NCI-H2196 (cell line): ENCODE results near the gene LRRFIP1.

Experiments used
- DNase-seq: peaks from one replicate; lab custom pipeline; 2025; ENCODE audit not compliant: unreplicated experiment; lab: John Stamatoyannopoulos, UW

LRRFIP1 gene

DNA sequence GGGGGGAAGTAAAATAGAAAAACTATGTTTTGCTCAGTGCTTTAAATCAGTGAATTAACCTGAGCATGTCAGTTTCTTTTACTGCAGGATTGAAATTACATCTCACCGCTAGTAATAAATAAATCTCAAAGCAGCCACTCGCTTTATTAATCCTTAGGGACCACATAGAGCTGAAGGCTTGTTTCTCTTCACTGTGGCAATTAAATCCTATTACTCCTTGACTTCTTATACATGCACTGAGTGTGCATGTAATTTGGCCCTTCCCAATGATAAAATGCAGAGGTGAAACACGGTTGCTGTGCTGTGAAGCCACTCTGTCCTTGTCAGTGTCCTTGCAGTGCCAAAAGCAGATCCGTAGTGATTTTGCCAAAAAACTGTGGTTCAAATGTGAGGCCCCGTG lies 94.1 kb downstream of the LRRFIP1 start:
- DNase-seq: no peak

- DNase-seq: no peak
Measured at GRCh38 chr2:237722616-237723015, 95.2 kb downstream of the LRRFIP1 start.

- DNase-seq: no peak
Measured at GRCh38 chr2:237723023-237723422, 95.6 kb downstream of the LRRFIP1 start.

GRCh38 chr2:237723602-237724001 lies 96.2 kb downstream of the LRRFIP1 start:
- DNase-seq: no peak

DNA sequence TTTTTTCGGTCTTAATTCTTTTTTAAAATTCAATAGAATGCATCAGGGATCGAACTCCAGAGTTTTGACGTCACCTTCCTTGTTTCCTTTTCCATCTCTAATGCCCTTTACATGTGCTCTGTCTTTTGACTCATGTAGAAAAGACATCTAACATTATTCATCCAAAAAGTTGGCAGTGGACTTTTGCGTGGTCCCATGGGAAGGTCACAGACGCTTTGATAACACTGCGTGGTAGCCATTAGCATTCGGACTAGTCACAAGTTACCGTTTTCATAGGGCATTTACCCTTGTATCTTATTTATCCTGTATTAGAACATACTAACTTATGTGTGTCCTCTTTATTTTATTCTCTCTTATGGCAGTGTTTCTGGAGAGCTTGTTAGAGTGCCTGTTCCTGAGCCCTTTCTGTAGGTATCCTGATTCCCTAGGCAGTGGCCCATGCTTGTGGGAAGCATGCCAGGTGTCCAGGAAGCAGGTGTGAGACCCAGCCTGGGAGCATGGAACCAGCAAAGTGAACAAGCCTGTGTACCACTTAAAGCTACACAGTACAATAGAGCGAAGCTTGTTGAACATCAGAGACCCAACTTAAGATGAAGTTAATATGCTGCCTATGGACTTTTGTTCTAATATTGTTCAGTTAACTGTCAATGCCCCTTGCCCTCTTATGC lies 97.6 kb downstream of the LRRFIP1 start:
- peak; percentile 55 for DNase-seq

- no peak for DNase-seq
Measured at GRCh38 chr2:237725661-237726060, 98.3 kb downstream of the LRRFIP1 start.

- DNase-seq: peak; percentile 93
Measured at GRCh38 chr2:237726401-237726830, 99.0 kb downstream of the LRRFIP1 start.

DNA sequence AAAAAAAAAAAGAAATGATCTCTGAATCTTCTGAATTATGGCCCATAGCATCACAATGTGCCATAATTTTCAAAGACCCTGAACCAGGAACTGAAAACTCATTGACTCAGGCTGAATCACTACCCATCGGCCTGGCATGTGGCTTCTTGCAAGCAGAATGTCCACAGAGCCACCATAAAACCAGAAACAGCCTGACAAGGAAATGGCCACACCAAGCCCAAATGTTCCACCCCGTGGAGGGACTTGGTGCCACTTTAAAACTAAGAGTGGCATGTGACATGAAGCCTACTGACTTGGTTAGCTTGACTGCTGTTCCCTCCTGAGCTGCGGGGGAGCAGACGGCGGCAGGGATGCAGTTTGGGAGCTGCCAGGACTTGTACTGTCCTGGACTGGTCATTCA lies 100.0 kb downstream of the LRRFIP1 start:
- DNase-seq: no peak

GRCh38 chr2:237729681-237730475 lies 102.5 kb downstream of the LRRFIP1 start:
- DNase-seq: no peak

DNA sequence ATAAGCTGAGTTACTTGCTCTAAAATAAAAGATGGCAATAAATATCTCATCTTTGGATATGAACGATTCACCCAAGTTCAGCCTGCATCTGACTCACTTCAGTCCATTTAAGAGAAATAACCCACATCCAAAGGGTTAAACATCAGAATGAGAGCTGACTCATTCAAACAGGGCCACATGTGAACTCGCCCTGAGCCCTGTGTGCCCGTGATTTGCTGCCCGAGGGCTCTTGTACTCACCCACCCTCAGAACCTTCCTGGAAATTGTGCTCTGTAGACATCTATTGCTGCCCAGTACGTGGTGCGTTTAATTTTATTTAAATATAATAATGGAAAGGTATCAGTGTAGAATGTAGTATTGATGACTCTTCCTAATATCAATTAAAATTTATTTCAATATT lies 104.3 kb downstream of the LRRFIP1 start:
- peak; percentile 33 for DNase-seq

DNA sequence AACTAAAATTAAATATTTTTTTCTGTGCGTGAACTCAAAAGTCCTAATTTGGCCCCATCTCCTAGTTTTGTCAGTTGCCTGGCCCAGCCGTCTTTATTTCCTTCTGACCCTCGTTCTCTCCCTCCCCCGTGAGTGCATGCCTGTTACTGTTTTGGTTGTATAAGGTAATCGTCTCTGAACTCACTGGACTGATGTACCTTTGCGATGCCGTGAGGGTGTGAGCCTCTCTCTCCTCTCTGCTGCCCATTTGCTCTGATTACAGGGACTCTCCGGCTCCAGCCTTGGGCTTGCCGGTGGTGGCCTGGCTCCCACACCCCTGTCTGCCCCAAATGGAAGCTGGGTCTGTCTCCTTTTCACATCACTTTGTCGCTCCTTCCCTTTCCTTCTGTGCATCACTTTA lies 104.7 kb downstream of the LRRFIP1 start:
- no peak for DNase-seq

GRCh38 chr2:237732790-237733381 lies 105.5 kb downstream of the LRRFIP1 start:
- no peak for DNase-seq

DNA sequence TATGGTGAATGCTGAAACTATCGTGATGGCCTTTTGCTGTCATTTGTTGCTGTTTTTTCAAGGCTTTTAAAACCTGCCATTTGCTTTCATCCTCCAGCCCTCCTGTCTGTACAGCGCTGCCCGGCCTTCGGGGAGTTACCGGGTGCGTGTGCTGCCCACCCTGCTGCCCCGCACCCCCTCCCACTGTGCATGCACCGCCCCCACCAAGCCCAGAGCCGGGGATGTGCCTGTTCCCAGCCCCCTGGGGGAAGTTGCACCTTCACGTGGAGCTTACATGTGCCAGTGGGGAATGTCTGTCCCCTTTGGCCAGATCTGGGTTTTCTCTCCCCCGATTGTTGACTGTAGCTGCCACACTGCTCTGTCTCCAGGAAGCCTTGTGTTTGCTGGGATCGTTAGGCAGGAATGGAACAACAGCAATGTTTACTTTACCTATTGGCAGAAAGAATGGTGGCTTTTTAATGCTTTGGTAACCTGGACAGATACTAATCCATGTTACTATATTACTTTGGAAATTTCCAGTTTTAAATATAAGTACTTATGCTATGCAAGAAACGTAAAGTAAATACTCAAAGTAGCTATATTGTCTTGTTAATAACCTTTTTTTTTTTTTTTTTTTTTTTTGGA lies 106.4 kb downstream of the LRRFIP1 start:
- DNase-seq: peak; percentile 61

DNA sequence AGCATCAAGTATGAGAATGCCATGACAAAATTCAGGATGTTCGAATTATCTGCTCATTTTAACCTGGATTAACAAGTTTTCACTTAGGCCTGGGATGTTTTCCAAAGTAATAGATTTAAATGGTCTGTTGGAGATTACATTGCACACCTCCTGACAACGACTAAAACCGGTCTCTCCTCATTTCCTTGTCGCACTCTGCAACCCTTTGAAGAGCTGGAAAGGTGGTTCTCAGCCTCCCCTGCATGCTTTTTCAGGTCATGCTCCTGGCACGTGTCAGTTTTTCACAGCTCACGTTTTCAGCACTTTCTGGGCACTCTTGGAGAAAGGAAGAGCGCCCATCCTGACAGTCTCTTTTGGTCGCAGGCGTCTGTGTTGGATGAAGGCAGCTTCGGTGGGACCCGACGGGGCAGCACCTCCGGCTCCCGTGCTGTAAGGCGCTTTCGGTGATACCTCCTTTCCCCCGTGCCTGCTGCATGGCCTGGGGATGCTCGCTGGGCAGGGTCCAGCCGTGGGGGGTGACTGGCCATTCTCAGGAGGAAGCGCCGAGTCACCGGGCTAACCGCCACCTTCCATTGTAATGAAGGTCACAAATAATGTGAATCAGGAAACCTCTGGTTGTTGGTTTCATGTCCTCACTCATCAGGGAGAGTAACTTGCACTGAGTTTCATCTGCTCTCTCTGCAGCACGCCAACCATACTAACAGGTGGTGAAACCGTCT lies 107.7 kb downstream of the LRRFIP1 start:
- no peak for DNase-seq

- DNase-seq: no peak
Measured at GRCh38 chr2:237735798-237736197, 108.4 kb downstream of the LRRFIP1 start.

- DNase-seq: no peak
Measured at GRCh38 chr2:237736783-237737182, 109.4 kb downstream of the LRRFIP1 start.

DNA sequence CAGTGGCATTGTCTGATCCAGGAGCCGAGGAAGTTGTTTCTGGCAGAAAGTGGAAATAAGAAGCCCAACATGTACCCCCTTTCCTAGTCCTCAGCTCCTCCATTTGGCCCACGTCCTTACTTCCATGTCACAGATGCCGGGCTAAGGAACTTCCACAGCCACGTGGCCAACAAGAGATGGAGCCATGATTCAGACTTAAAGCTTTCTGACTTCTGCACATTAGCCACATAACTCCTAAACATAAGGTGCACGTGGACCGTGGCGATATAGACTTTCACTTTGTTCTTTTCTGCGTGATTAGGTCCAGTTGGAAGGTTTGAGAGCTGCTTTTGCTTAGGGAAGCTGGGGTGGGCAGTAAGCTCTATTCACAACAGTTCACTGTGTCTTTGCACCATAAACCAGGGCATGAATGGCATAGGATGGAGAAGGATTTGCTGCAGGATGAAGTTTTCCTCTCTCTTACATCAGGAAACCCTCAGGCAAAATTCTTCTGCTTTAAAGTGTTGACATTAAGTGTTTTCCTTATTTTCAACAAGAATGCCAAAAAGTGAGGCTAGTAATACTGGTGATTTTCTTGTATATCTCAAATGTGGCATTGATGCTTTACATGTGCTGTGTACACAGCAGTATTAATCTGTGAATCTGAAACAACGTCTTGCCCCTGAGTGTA lies 109.9 kb downstream of the LRRFIP1 start:
- no peak for DNase-seq

- no peak for DNase-seq
Measured at GRCh38 chr2:237738255-237738654, 110.9 kb downstream of the LRRFIP1 start.

DNA sequence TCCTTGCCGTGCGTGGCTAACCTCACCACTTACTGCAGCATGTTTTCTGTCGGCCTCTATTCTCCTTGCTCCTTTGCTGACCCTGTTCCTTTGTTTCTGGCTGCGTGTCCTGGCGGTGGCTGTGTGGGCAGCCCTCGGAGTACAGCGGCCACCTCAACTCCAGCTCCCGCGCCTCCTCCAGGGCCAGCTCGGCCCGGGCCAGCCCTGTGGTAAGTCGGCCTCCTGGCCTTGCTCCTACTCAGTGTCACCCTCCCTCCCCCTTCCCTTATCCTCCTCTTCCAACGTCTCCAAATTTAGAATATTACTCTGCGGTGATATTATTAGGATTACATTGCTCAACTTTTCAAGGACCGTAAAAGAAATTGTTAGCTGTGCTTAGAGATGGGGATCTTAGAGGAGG lies 111.7 kb downstream of the LRRFIP1 start:
- no peak for DNase-seq

- DNase-seq: no peak
Measured at GRCh38 chr2:237742191-237742590, 114.8 kb downstream of the LRRFIP1 start.

DNA sequence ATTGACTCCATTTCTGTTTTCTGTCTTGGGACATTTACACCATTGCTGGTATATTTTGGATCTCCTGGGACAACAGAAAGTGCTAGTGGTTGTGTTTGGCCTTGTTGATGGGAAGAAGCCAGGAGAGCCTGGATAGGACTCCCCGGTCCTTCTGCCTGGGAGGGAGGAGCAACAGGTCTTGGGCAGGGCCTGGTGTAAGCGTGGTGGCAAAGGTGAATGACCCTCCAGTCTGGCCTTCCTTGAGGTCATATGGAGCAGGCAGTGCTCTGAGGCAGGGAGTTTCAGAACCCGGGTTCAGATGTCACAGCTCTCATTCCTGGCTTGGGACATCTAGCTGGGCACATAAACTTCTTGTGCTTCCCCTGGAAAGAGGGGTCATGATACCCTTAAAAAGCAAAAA lies 115.2 kb downstream of the LRRFIP1 start:
- DNase-seq: no peak
